CD4-positive, alpha-beta memory T cell (primary cell): Measurements from ENCODE around the gene SFRP5. TPM values are rescaled to one million over a fixed set of nuclear protein-coding genes. Genes with fewer than 3 reads are reported as not detected.

Experiments used
- CTCF ChIA-PET: fragments of 350-600 bp; sonication (Branson Sonifier 250); formaldehyde crosslinking; loops from one replicate; lab custom pipeline; 2021; ENCODE audit warnings: inconsistent platforms; ENCODE audit not compliant: partially characterized antibody; lab: Charles Lee
- POLR2A ChIA-PET: fragments of 350-600 bp; sonication (Branson Sonifier 250); formaldehyde crosslinking; loops from one replicate; lab custom pipeline; 2021; ENCODE audit not compliant: partially characterized antibody; lab: Charles Lee
- DNase-seq, 5 donors: peaks; one replicate each; pipeline versions ENCODE4 v3.0.0 to v3.0.0-alpha.2; 2020 to 2022; ENCODE audit warnings: mixed read lengths in 1 of 5
- H3K27ac ChIP-seq: one replicate; pipeline ENCODE4 v1.7.0; 2013; ENCODE audit warnings: low read depth, low read length
- H3K27me3 ChIP-seq: 2 replicates; pipeline ENCODE4 v1.7.0; 2013; ENCODE audit warnings: mild to moderate bottlenecking, low read length, moderate library complexity; ENCODE audit not compliant: insufficient read depth
- H3K36me3 ChIP-seq: 2 replicates; pipeline ENCODE4 v1.7.0; 2013; ENCODE audit warnings: mild to moderate bottlenecking, low read length, moderate library complexity; ENCODE audit not compliant: insufficient read depth
- H3K4me1 ChIP-seq: 2 replicates; pipeline ENCODE4 v1.7.0; 2013; ENCODE audit warnings: mild to moderate bottlenecking, low read length, moderate library complexity; ENCODE audit not compliant: insufficient read depth
- H3K4me3 ChIP-seq, 2 donors: one replicate each; pipeline ENCODE4 v1.7.0; 2013; ENCODE audit warnings: low read length in 2 of 2, mild to moderate bottlenecking in 1 of 2
- H3K9me3 ChIP-seq, 2 donors: one replicate each; pipeline ENCODE4 v1.7.0; 2013; ENCODE audit warnings: low read length in 2 of 2, control low read depth in 1 of 2; ENCODE audit not compliant: control insufficient read depth in 1 of 2
- H3K27ac Mint-ChIP-seq, 7 donors: one replicate each; pipeline ENCODE4 v1.8.0; 2020 to 2021; ENCODE audit warnings: mixed read lengths in 7 of 7, mild to moderate bottlenecking in 6 of 7, inconsistent platforms in 3 of 7, moderate library complexity in 3 of 7
- H3K27me3 Mint-ChIP-seq, 2 donors: one replicate each; pipeline ENCODE4 v1.8.0; 2020 to 2021; ENCODE audit warnings: mixed read lengths in 2 of 2
- H3K36me3 Mint-ChIP-seq, 2 donors: one replicate each; pipeline ENCODE4 v1.8.0; 2020 to 2021; ENCODE audit warnings: mixed read lengths in 2 of 2, inconsistent platforms in 1 of 2, mild to moderate bottlenecking in 1 of 2
- H3K4me1 Mint-ChIP-seq, 4 donors: one replicate each; pipeline ENCODE4 v1.8.0; 2020 to 2021; ENCODE audit warnings: mixed read lengths in 4 of 4, mild to moderate bottlenecking in 1 of 4
- H3K4me3 Mint-ChIP-seq, 8 donors: one replicate each; pipeline ENCODE4 v1.8.0; 2020 to 2021; ENCODE audit warnings: mixed read lengths in 8 of 8, mild to moderate bottlenecking in 7 of 8, moderate library complexity in 6 of 8, inconsistent platforms in 3 of 8
- H3K9me3 Mint-ChIP-seq, 8 donors: one replicate each; pipeline ENCODE4 v1.8.0; 2020 to 2021; ENCODE audit warnings: mixed read lengths in 8 of 8, mild to moderate bottlenecking in 5 of 8, inconsistent platforms in 3 of 8, moderate library complexity in 1 of 8
- intact Hi-C: fragments of 100-400 bp; cut with micrococcal nuclease; formaldehyde crosslinking; loops from one replicate; pipeline ENCODE4 v1.15.1; 2023
- polyA plus RNA-seq, 2 donors: library from polyadenylated mRNA; unstranded; fragments of 300-500 nt; fragmentation: Illumina TruSeq; gene quantifications; one replicate each; pipeline ENCODE4 v1.2.3, GENCODE V29; 2021
- total RNA-seq, 2 experiments: library from RNA; stranded (reverse); gene quantifications; one replicate each; pipeline ENCODE4 v1.2.3, GENCODE V29; 2021

The SFRP5 gene
- total and polyA plus RNA-seq, 4 experiments from 2014 or later: not detected

GRCh38 chr10:97748116-97748515 lies 23.7 kb downstream of the SFRP5 start:
- CTCF ChIA-PET: interaction anchor here (1.1 to 1.8 kb wide), 4 partner anchors 44 to 298 kb away, joined by 3 to 5 read pairs (median 4); no protein-coding TSS in a partner anchor

GRCh38 chr10:97747573-97747972 lies 24.2 kb downstream of the SFRP5 start:
- no peak overlapping the region for H3K4me3 ChIP-seq
- no peaks in the 10 kb centered on the region for H3K4me1 ChIP-seq
- H3K9me3 ChIP-seq: no peaks in the 10 kb centered on the region
- no peak overlapping the region for H3K27ac Mint-ChIP-seq
- ChIA-PET POLR2A (no interaction called here), CTCF (interaction anchor here (1.1 to 1.5 kb wide), 2 partner anchors 44 to 298 kb away, joined by 3 to 4 read pairs; no protein-coding TSS in a partner anchor)
- H3K27me3 Mint-ChIP-seq: no peaks in the 10 kb centered on the region
- DNase-seq: no peak
- H3K4me1 Mint-ChIP-seq: peaks cover 5 to 30% (median 18%) of the 10 kb centered on the region in 4 donors
- peaks cover 73 to 83% of the 10 kb centered on the region in 2 donors for H3K36me3 Mint-ChIP-seq
- no peaks in the 10 kb centered on the region for H3K27me3 ChIP-seq
- H3K27ac ChIP-seq: no peak overlapping the region
- no peak overlapping the region for H3K4me3 Mint-ChIP-seq
- intact Hi-C loops: no loop called here
- H3K9me3 Mint-ChIP-seq: no peaks in the 10 kb centered on the region
- peaks cover 79% of the 10 kb centered on the region for H3K36me3 ChIP-seq

More at GRCh38 chr10:97748116-97748515, 23.7 kb downstream of the SFRP5 start:
- Histone ChIP-seq H3K36me3 (peaks cover 80% of the 10 kb centered on the region), H3K4me1 (no peaks in the 10 kb centered on the region), H3K9me3 (no peaks in the 10 kb centered on the region), H3K4me3 (no peak overlapping the region), H3K27me3 (no peaks in the 10 kb centered on the region), H3K27ac (no peak overlapping the region)
- Mint-ChIP-seq H3K27me3 (no peaks in the 10 kb centered on the region), H3K9me3 (no peaks in the 10 kb centered on the region), H3K36me3 (peaks cover 72 to 80% of the 10 kb centered on the region in 2 donors), H3K4me3 (no peak overlapping the region), H3K4me1 (peaks cover 3 to 25% (median 15%) of the 10 kb centered on the region in 4 donors), H3K27ac (no peak overlapping the region)
- DNase-seq: no peak
- POLR2A ChIA-PET: interaction anchor here (1.2 kb wide), 1 partner anchor 11 kb away, joined by 4 read pairs; the partner anchor contains the start of gene ZFYVE27
- intact Hi-C loops: no loop called here

- intact Hi-C loops: no loop called here
- H3K4me1 Mint-ChIP-seq: peaks cover 25 to 55% (median 38%) of the 10 kb centered on the region in 4 donors
- Histone ChIP-seq H3K4me1 (peaks cover 19% of the 10 kb centered on the region), H3K27me3 (no peaks in the 10 kb centered on the region), H3K4me3 (no peak overlapping the region), H3K27ac (no peak overlapping the region), H3K9me3 (no peaks in the 10 kb centered on the region), H3K36me3 (peaks cover 58% of the 10 kb centered on the region)
- ChIA-PET CTCF (interaction anchor here (0.6 to 2.8 kb wide), 12 partner anchors 8 to 126 kb away, joined by 3 to 19 read pairs (median 3); partner anchors contain the start of genes MARVELD1 and ZFYVE27), POLR2A (interaction anchor here (1.1 kb wide), 1 partner anchor 11 kb away, joined by 3 read pairs; no protein-coding TSS in a partner anchor)
- peak overlapping the region in 3 of 7 donors; percentile 43 to 83 (median 69) for H3K27ac Mint-ChIP-seq
- peaks cover 62 to 78% of the 10 kb centered on the region in 2 donors for H3K36me3 Mint-ChIP-seq
- H3K27me3 Mint-ChIP-seq: no peaks in the 10 kb centered on the region
- H3K4me3 Mint-ChIP-seq: no peak overlapping the region
- no peaks in the 10 kb centered on the region for H3K9me3 Mint-ChIP-seq
- no peak for DNase-seq
These were observed 27.3 kb downstream of the SFRP5 start for GRCh38 chr10:97744405-97745035.

GRCh38 chr10:97743169-97743943 lies 28.4 kb downstream of the SFRP5 start:
- Mint-ChIP-seq H3K9me3 (no peaks in the 10 kb centered on the region), H3K36me3 (peaks cover 59 to 72% of the 10 kb centered on the region in 2 donors)
- no peak for DNase-seq

GRCh38 chr10:97740613-97741012 lies 31.2 kb downstream of the SFRP5 start:
- peaks cover 46 to 80% (median 66%) of the 10 kb centered on the region in 4 donors for H3K4me1 Mint-ChIP-seq
- DNase-seq: no peak
- Histone ChIP-seq H3K36me3 (peaks cover 32% of the 10 kb centered on the region), H3K27me3 (no peaks in the 10 kb centered on the region), H3K9me3 (no peaks in the 10 kb centered on the region), H3K27ac (no peak overlapping the region), H3K4me1 (peaks cover 41% of the 10 kb centered on the region), H3K4me3 (no peak overlapping the region)
- H3K36me3 Mint-ChIP-seq: peaks cover 42 to 68% of the 10 kb centered on the region in 2 donors
- H3K27me3 Mint-ChIP-seq: no peaks in the 10 kb centered on the region
- CTCF ChIA-PET: interaction anchor here (0.6 kb wide), 1 partner anchor 13 kb away, joined by 3 read pairs; no protein-coding TSS in a partner anchor
- intact Hi-C loops: no loop called here
- POLR2A ChIA-PET: no interaction called here
- no peak overlapping the region for H3K4me3 Mint-ChIP-seq
- H3K9me3 Mint-ChIP-seq: no peaks in the 10 kb centered on the region
- peak overlapping the region in 5 of 7 donors; percentile 15 to 84 (median 37) for H3K27ac Mint-ChIP-seq

More at GRCh38 chr10:97743169-97743943, 28.4 kb downstream of the SFRP5 start:
- H3K27ac Mint-ChIP-seq: peak overlapping the region in 1 of 7 donors; percentile 14
- POLR2A ChIA-PET: interaction anchor here (1.1 to 1.4 kb wide), 2 partner anchors 10 to 57 kb away, joined by 3 to 4 read pairs; partner anchors contain the start of gene AVPI1
- H3K27me3 Mint-ChIP-seq: no peaks in the 10 kb centered on the region
- CTCF ChIA-PET: interaction anchor here (0.6 to 2.8 kb wide), 7 partner anchors 7 to 126 kb away, joined by 3 to 19 read pairs (median 3); partner anchors contain the start of gene ZFYVE27
- Histone ChIP-seq H3K4me1 (peaks cover 29% of the 10 kb centered on the region), H3K9me3 (no peaks in the 10 kb centered on the region), H3K36me3 (peaks cover 46% of the 10 kb centered on the region), H3K27me3 (no peaks in the 10 kb centered on the region), H3K27ac (no peak overlapping the region), H3K4me3 (no peak overlapping the region)
- peaks cover 28 to 61% (median 45%) of the 10 kb centered on the region in 4 donors for H3K4me1 Mint-ChIP-seq
- intact Hi-C loops: no loop called here
- H3K4me3 Mint-ChIP-seq: peak overlapping the region in 1 of 8 donors; percentile 24

- Histone ChIP-seq H3K9me3 (no peaks in the 10 kb centered on the region), H3K27ac (no peak overlapping the region), H3K36me3 (peaks cover 18% of the 10 kb centered on the region), H3K27me3 (no peaks in the 10 kb centered on the region), H3K4me1 (peaks cover 41% of the 10 kb centered on the region), H3K4me3 (no peak overlapping the region)
- no peaks in the 10 kb centered on the region for H3K27me3 Mint-ChIP-seq
- CTCF ChIA-PET: interaction anchor here (1.4 kb wide), 1 partner anchor 61 kb away, joined by 5 read pairs; no protein-coding TSS in a partner anchor
- peak overlapping the region in 4 of 7 donors; percentile 24 to 99 (median 72) for H3K27ac Mint-ChIP-seq
- peak overlapping the region; percentile 96 to 99 (median 98) for H3K4me3 Mint-ChIP-seq
- DNase-seq: no peak
- peaks cover 45 to 70% (median 57%) of the 10 kb centered on the region in 4 donors for H3K4me1 Mint-ChIP-seq
- POLR2A ChIA-PET: no interaction called here
- H3K9me3 Mint-ChIP-seq: no peaks in the 10 kb centered on the region
- intact Hi-C loops: no loop called here
- peaks cover 25 to 50% of the 10 kb centered on the region in 2 donors for H3K36me3 Mint-ChIP-seq
These were observed 33.2 kb downstream of the SFRP5 start for GRCh38 chr10:97738616-97739015.
